Measurements from ENCODE around the gene EFEMP2.

Gene EFEMP2

DNA sequence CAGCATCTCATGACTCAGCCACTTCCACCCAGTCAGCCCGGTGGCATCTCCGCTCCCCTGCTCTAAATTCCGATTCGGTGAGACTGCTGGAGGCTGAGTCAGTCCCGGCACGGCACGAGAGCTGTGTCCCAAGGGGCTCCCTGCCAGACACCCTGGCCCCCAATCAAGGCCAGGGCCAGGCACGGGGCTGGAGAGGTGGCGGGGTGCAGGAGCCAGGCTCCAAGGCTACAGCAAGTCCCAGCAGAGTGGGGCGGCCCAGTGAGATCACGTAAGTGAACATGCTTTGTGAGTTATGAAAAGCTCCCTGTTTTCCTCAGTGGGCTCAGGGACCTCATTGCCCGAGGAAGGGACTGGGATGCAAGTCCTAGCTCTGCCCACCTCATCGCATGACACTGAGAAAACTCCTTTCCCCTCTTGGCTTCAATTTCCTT is 43.2 kb upstream of the EFEMP2 start:
- H3K4me3 ChIP-seq (ENCODE audit: low read depth in 1 of 2, low read length in 2 of 2): peak overlapping the region; percentile 0 to 98
- H3K9me3 ChIP-seq (ENCODE audit: control insufficient read depth in 1 of 2, low read length in 2 of 2): no peaks in the 10 kb centered on the region
- H3K27ac ChIP-seq (ENCODE audit: low read length): peak overlapping the region; percentile 90
- H3K4me1 ChIP-seq (ENCODE audit: control insufficient read depth in 1 of 2, insufficient read depth in 2 of 2, low read length in 2 of 2): peaks cover 7 to 60% of the 10 kb centered on the region in 2 donors
- H3K36me3 ChIP-seq (ENCODE audit: control insufficient read depth in 1 of 2, insufficient read depth in 2 of 2, low read length in 2 of 2): peaks cover 0 to 13% of the 10 kb centered on the region in 2 donors
- no peaks in the 10 kb centered on the region for H3K27me3 ChIP-seq (ENCODE audit: low read depth, low read length)

DNA sequence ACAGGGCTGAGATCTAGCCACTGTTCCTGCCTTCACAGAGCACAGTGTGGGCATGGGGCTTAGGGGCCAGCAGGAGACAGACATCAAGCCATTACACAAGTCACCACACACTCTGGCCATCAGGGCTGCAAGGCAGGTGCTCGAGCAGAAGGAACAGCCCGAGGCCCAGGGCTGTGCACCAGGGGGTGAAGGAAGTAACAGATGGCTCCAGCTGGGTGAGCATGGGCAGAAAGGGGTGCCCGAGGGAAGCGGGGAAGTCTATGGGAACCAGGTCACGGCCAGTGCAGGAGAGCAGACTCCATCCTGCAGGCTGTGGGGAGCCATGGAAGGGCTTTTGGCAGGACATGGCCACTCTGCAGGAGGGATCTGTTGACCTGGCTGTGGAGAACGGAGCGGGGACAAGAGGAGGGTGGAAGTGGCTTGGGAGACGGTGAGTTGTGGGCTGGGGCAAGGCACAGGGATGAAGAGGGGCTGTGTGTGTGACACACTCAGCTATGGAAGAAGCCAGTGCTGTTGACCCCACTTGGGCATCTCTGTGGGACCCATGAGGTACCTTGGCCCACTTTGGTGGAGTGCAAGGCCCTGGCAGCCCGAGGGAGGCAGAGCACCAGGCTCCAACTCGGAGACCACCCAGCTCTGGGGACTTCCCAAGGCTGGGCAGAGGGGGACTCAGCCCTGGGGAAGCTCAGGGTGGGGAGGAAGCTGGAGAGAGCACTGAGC is 42.7 kb upstream of the EFEMP2 start:
- H3K36me3 ChIP-seq (ENCODE audit: control insufficient read depth in 1 of 2, insufficient read depth in 2 of 2, low read length in 2 of 2): peaks cover 0 to 13% of the 10 kb centered on the region in 2 donors
- H3K4me3 ChIP-seq (ENCODE audit: low read depth in 1 of 2, low read length in 2 of 2): peak overlapping the region in 1 of 2 donors; percentile 98
- no peaks in the 10 kb centered on the region for H3K9me3 ChIP-seq (ENCODE audit: control insufficient read depth in 1 of 2, low read length in 2 of 2)
- H3K4me1 ChIP-seq (ENCODE audit: control insufficient read depth in 1 of 2, insufficient read depth in 2 of 2, low read length in 2 of 2): peaks cover under 1 to 55% of the 10 kb centered on the region in 2 donors
- H3K27ac ChIP-seq (ENCODE audit: low read length): peak overlapping the region; percentile 72
- no peaks in the 10 kb centered on the region for H3K27me3 ChIP-seq (ENCODE audit: low read depth, low read length)

DNA sequence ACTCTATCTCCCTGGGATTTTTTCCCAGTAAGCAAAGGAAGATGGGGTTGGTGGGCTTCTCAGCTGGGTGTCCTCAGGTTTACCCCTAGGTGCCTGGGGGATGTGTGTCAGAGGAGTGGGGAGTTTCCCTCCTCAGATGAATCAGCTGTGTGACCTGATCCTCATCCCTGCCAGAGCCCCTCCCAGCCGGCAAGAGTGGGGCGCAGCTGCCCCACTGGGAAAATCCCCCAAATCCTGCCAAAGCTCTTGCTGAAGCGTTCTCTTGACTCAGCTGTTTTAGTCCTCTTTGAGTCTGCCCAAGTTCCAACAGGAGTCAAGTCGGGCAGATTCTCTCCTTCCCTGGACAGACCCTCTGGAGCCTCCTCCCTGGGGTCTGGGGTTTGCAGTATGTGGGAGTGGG is 40.2 kb upstream of the EFEMP2 start:
- H3K27me3 ChIP-seq (ENCODE audit: low read depth, low read length): no peaks in the 10 kb centered on the region
- no peak overlapping the region for H3K4me3 ChIP-seq (ENCODE audit: low read depth in 1 of 2, low read length in 2 of 2)
- H3K36me3 ChIP-seq (ENCODE audit: control insufficient read depth in 1 of 2, insufficient read depth in 2 of 2, low read length in 2 of 2): peaks cover 0 to 8% of the 10 kb centered on the region in 2 donors
- H3K27ac ChIP-seq (ENCODE audit: low read length): no peak overlapping the region
- H3K4me1 ChIP-seq (ENCODE audit: control insufficient read depth in 1 of 2, insufficient read depth in 2 of 2, low read length in 2 of 2): peaks cover 0 to 45% of the 10 kb centered on the region in 2 donors
- H3K9me3 ChIP-seq (ENCODE audit: control insufficient read depth in 1 of 2, low read length in 2 of 2): no peaks in the 10 kb centered on the region

DNA sequence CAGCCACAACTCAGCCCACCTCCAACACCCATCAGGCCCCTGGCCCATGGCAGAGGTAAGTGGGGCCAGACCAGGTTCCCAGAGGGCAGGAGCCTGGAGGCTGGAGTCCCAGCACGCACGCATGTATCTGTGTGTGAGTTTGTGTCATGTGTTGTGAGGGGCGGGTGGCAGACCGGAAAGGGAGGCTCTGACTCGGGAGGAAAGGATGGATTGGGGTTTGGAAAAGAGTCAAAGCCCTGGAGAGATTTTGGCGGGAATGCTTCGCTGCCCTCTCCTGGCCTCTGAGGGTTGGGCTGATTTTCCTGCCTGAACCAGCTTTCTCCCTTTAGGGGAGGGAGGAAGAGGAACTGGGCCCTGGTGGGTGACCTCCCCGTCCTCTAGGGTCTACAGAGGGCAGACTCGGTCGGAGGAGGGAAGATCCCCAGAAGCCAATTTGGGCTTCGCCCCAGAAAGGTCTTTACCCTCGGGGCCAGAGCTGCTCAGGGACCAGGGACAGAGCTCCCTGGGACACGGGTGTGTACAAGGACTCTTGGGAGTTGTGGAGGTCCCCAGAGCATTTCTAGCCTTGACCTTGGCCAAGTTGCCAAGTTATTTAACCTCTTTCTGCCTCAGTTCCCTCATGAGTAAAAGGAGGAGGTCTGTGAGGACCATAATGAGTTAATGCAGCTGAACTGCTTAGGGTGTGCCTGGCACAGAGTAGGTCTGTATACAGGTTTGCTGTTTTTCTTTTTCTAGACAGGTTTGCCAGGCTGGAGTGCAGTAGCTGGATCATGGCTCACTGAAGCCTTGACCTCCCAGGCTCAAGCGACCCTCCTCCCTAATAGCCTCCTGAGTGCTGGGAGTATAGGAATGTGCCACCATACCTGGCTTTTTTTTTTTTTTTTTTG is 39.3 kb upstream of the EFEMP2 start:
- H3K27me3 ChIP-seq (ENCODE audit: low read depth, low read length): no peaks in the 10 kb centered on the region
- H3K4me1 ChIP-seq (ENCODE audit: control insufficient read depth in 1 of 2, insufficient read depth in 2 of 2, low read length in 2 of 2): peaks cover 0 to 35% of the 10 kb centered on the region in 2 donors
- no peaks in the 10 kb centered on the region for H3K9me3 ChIP-seq (ENCODE audit: control insufficient read depth in 1 of 2, low read length in 2 of 2)
- H3K36me3 ChIP-seq (ENCODE audit: control insufficient read depth in 1 of 2, insufficient read depth in 2 of 2, low read length in 2 of 2): peaks cover 0 to 3% of the 10 kb centered on the region in 2 donors
- no peak overlapping the region for H3K27ac ChIP-seq (ENCODE audit: low read length)
- H3K4me3 ChIP-seq (ENCODE audit: low read depth in 1 of 2, low read length in 2 of 2): no peak overlapping the region

DNA sequence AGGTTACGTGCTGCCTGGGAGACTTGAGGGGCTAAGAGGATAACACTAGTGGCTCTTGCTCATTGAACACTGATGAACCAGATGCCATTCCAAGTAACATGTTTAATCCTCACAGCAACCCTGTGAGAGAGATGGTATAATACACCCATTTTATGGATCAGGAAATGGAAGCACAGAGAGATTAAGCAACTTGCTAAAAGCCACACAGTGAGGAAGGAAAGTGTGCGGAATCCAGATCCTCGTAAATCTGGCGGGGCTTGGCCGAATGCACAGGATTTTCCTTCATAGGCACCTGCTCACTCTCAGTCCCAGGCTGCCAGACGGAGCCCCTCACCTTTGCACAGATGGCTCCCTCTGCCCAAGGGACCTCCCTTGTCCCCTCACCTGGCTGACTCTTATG is 35.3 kb upstream of the EFEMP2 start:
- Histone ChIP-seq H3K27me3 (ENCODE audit: low read depth, low read length) (no peaks in the 10 kb centered on the region), H3K4me1 (ENCODE audit: control insufficient read depth in 1 of 2, insufficient read depth in 2 of 2, low read length in 2 of 2) (peaks cover 0 to 10% of the 10 kb centered on the region in 2 donors), H3K27ac (ENCODE audit: low read length) (no peak overlapping the region), H3K4me3 (ENCODE audit: low read depth in 1 of 2, low read length in 2 of 2) (no peak overlapping the region), H3K36me3 (ENCODE audit: control insufficient read depth in 1 of 2, insufficient read depth in 2 of 2, low read length in 2 of 2) (no peaks in the 10 kb centered on the region), H3K9me3 (ENCODE audit: control insufficient read depth in 1 of 2, low read length in 2 of 2) (no peaks in the 10 kb centered on the region)

DNA sequence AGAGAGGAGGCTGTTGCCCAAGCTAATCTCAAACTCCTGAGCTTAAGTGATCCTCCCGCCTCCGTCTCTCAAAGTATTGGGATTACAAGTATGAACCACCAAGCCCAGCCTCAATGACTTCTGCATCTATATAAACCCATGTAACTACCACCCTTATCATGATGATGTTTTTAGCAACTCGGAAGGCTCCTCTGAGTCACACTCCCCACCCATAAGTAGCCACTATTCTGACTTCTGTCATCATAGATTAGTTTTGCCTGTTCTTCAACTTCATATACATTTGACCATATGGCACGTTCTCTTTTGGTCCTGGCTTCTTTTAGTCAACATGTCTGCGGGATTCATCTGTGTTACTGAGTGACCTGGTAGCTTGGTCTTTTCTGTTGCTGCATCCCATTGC is 34.0 kb upstream of the EFEMP2 start:
- no peak overlapping the region for H3K27ac ChIP-seq (ENCODE audit: low read length)

DNA sequence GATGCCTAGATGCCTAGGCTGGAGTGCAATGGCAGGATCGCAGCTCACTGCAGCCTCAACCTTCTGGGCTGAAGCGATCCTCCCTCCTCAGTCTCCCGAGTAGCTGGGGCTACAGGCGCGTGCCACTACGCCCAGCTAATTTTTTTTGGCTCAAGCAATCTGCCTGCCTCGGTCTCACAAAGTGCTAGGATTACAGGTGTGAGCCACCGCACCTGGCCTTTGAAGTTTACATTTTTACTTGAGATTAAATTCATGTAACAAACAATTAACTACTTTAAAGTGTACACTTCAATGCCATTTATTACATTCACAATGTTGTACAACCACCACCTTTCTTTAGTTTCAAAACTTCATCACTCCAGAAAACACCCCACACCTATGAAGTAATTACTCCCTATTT is 31.1 kb upstream of the EFEMP2 start:
- H3K4me1 ChIP-seq (ENCODE audit: control insufficient read depth in 1 of 2, insufficient read depth in 2 of 2, low read length in 2 of 2): peaks cover 0 to 12% of the 10 kb centered on the region in 2 donors
- no peaks in the 10 kb centered on the region for H3K9me3 ChIP-seq (ENCODE audit: control insufficient read depth in 1 of 2, low read length in 2 of 2)
- no peaks in the 10 kb centered on the region for H3K27me3 ChIP-seq (ENCODE audit: low read depth, low read length)
- H3K4me3 ChIP-seq (ENCODE audit: low read depth in 1 of 2, low read length in 2 of 2): no peak overlapping the region
- H3K36me3 ChIP-seq (ENCODE audit: control insufficient read depth in 1 of 2, insufficient read depth in 2 of 2, low read length in 2 of 2): no peaks in the 10 kb centered on the region
- H3K27ac ChIP-seq (ENCODE audit: low read length): no peak overlapping the region

More for the DNA sequence above, 34.0 kb upstream of the EFEMP2 start:
- H3K4me3 ChIP-seq (ENCODE audit: low read depth in 1 of 2, low read length in 2 of 2): no peak overlapping the region
- peaks cover 0 to 3% of the 10 kb centered on the region in 2 donors for H3K4me1 ChIP-seq (ENCODE audit: control insufficient read depth in 1 of 2, insufficient read depth in 2 of 2, low read length in 2 of 2)
- no peaks in the 10 kb centered on the region for H3K27me3 ChIP-seq (ENCODE audit: low read depth, low read length)
- no peaks in the 10 kb centered on the region for H3K36me3 ChIP-seq (ENCODE audit: control insufficient read depth in 1 of 2, insufficient read depth in 2 of 2, low read length in 2 of 2)
- no peaks in the 10 kb centered on the region for H3K9me3 ChIP-seq (ENCODE audit: control insufficient read depth in 1 of 2, low read length in 2 of 2)

DNA sequence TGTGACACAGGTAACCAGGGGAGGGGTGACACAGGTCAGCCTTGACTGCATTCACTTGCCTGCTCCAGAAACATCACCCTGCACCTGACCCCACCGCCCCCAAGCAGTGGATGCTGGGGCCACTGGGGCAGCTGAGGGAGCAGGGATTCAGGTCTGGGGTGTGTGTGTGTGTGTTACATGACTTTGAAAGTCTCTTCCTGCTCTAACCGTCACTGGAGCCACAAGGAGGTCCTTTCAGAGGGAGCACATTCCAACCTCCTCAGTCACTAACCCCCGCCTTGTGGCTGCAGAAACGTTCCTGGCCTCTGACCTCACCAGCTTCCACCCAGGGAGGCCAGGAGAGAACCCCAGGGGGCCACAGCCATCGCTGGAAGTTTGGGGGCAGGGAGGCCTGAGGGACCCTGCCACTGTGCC is 30.5 kb upstream of the EFEMP2 start:
- H3K36me3 ChIP-seq (ENCODE audit: control insufficient read depth in 1 of 2, insufficient read depth in 2 of 2, low read length in 2 of 2): no peaks in the 10 kb centered on the region
- no peaks in the 10 kb centered on the region for H3K27me3 ChIP-seq (ENCODE audit: low read depth, low read length)
- no peak overlapping the region for H3K4me3 ChIP-seq (ENCODE audit: low read depth in 1 of 2, low read length in 2 of 2)
- H3K27ac ChIP-seq (ENCODE audit: low read length): no peak overlapping the region
- no peaks in the 10 kb centered on the region for H3K9me3 ChIP-seq (ENCODE audit: control insufficient read depth in 1 of 2, low read length in 2 of 2)
- peaks cover 0 to 13% of the 10 kb centered on the region in 2 donors for H3K4me1 ChIP-seq (ENCODE audit: control insufficient read depth in 1 of 2, insufficient read depth in 2 of 2, low read length in 2 of 2)

DNA sequence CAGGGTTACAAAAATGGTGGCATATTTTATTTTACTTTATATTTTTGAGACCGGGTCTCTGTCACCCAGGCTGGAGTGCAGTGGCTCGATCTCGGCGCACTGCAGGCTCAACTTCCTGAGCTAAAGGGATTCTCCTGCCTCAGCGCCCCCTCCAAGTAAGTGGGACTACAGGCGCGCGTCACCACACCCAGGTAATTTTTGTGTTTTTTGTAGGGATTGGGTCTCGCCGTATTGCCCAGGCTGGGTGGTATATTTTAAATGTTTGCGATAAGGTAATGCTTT is 28.2 kb upstream of the EFEMP2 start:
- Histone ChIP-seq H3K27ac (ENCODE audit: low read length) (no peak overlapping the region), H3K9me3 (ENCODE audit: control insufficient read depth in 1 of 2, low read length in 2 of 2) (no peaks in the 10 kb centered on the region), H3K27me3 (ENCODE audit: low read depth, low read length) (no peaks in the 10 kb centered on the region), H3K4me3 (ENCODE audit: low read depth in 1 of 2, low read length in 2 of 2) (peak overlapping the region; percentile 11 to 66), H3K36me3 (ENCODE audit: control insufficient read depth in 1 of 2, insufficient read depth in 2 of 2, low read length in 2 of 2) (no peaks in the 10 kb centered on the region), H3K4me1 (ENCODE audit: control insufficient read depth in 1 of 2, insufficient read depth in 2 of 2, low read length in 2 of 2) (peaks cover 0 to 13% of the 10 kb centered on the region in 2 donors)

DNA sequence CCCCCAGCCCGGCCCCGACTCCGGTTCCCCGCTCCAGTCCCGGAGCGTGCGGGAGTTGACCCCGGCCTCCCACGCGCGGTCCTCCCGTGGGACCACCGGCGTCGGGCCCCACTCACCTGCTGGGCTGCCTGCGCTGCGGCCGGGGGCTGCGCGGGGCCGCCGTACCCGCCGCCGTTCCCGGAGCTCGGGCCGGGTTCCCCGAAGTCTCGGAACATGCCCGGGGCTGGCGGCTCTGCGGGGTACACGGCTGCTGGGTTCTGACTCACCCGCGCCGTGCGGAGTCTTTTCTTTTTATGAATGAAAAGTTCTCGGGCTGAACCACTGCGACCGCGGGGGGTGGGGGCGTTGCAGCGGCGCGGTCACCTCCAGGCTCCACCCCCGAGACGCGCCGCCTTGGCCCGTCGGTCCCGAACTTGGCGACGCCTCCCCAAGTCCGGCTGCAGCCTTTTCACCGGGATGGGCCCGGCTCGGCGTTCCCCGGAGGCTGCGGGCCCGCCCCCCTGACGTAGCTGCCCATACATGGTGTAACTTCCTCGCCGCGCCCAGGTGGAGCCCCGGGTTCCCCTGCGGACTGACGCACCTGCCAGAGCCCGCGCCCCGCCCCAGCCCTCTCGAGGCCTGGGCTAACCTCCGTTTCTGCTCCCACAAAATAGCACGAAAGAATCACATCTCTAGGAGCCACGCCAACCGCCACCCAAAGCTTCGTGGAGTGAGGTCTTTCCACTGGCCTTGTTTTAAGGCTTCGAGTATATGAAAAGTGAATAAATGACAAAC is 27.7 kb upstream of the EFEMP2 start, which contains the start of gene FOSL1:
TSS of gene FOSL1 (minus strand) at position 264 of the 774 bp plus-strand sequence. CDS start at position 215, 49 bp downstream.
- Histone ChIP-seq H3K36me3 (ENCODE audit: control insufficient read depth in 1 of 2, insufficient read depth in 2 of 2, low read length in 2 of 2) (no peaks in the 10 kb centered on the region), H3K9me3 (ENCODE audit: control insufficient read depth in 1 of 2, low read length in 2 of 2) (no peaks in the 10 kb centered on the region), H3K4me3 (ENCODE audit: low read depth in 1 of 2, low read length in 2 of 2) (peak within 1 kb of the TSS; percentile 65 to 66), H3K27me3 (ENCODE audit: low read depth, low read length) (no peaks in the 10 kb centered on the region), H3K27ac (ENCODE audit: low read length) (no peak within 1 kb of the TSS), H3K4me1 (ENCODE audit: control insufficient read depth in 1 of 2, insufficient read depth in 2 of 2, low read length in 2 of 2) (peaks cover 0 to 13% of the 10 kb centered on the region in 2 donors)
